Endothelial cell of umbilical vein (primary cell): ENCODE results near the gene BTBD17. TPM values are rescaled to one million over a fixed set of nuclear protein-coding genes. Genes with fewer than 3 reads are reported as not detected.

Experiments used
- BruUV-seq: library from RNA; stranded (reverse); fragments of 400-500 nt; replicated peaks from 2 replicates; lab custom pipeline; 2021; lab: Mats Ljungman, UMichigan
- CTCF ChIA-PET: fragments of 300-600, 350-600 bp; sonication (Branson Sonifier 250); formaldehyde crosslinking; loops from one replicate; lab custom pipeline; 2021; ENCODE audit warnings: antibody characterized with exemption, inconsistent platforms; lab: Charles Lee
- POLR2A ChIA-PET: fragments of 300-600, 350-600 bp; sonication (Branson Sonifier 250); formaldehyde crosslinking; loops from one replicate; lab custom pipeline; 2021; ENCODE audit warnings: antibody characterized with exemption, inconsistent platforms; lab: Charles Lee
- DNase-seq: peaks from one replicate; pipeline ENCODE4 v3.0.0-alpha.2; 2011; ENCODE audit warnings: low read depth, low spot score
- FAIRE-seq: peaks from 2 replicates; lab custom pipeline; 2011; peaks lifted over from hg19 to GRCh38; lab: Jason Lieb, UNC
- H2AFZ ChIP-seq: 2 replicates; pipeline ENCODE4 v1.6.0; 2012; ENCODE audit warnings: low read depth, low read length, control low read depth, inconsistent platforms
- H3K27ac ChIP-seq: 2 replicates; pipeline ENCODE4 v1.5.1; 2011; ENCODE audit warnings: low read depth, mild to moderate bottlenecking, control low read depth, low read length, moderate library complexity; ENCODE audit not compliant: insufficient read depth
- H3K27me3 ChIP-seq, 2 experiments: 2 replicates each; pipeline versions ENCODE4 v1.6.0 to v1.6.1; 2011; ENCODE audit warnings: low read length in 2 of 2, mixed read lengths in 1 of 2; ENCODE audit not compliant: control insufficient read depth in 2 of 2, insufficient read depth in 2 of 2
- H3K36me3 ChIP-seq, 2 experiments: 2 replicates in 1 of 2; 3 replicates in 1 of 2; pipeline ENCODE4 v1.5.1; 2011; ENCODE audit warnings: low read length in 2 of 2, mild to moderate bottlenecking in 1 of 2, moderate library complexity in 1 of 2; ENCODE audit not compliant: control insufficient read depth in 2 of 2, insufficient read depth in 2 of 2; ENCODE audit errors: extremely low read depth in 1 of 2
- H3K4me1 ChIP-seq: 3 replicates; pipeline ENCODE4 v1.5.1; 2011; ENCODE audit warnings: mild to moderate bottlenecking, low read length; ENCODE audit not compliant: control insufficient read depth, insufficient read depth; ENCODE audit errors: extremely low read depth
- H3K4me2 ChIP-seq: 2 replicates; pipeline ENCODE4 v1.6.1; 2011; ENCODE audit warnings: low read length, control low read depth, mixed read lengths; ENCODE audit not compliant: insufficient read depth
- H3K4me3 ChIP-seq, 3 experiments: fragments of 200-600 bp in 1 of 3; sonication (generic), shearing (Covaris generic) in 1 of 3; replicated peaks in 1 of 3; 2 replicates each; pipeline ENCODE4 v1.5.1; 2011 to 2016; ENCODE audit warnings: control low read depth in 3 of 3, low read length in 3 of 3, mild to moderate bottlenecking in 2 of 3, inconsistent platforms in 1 of 3, low read depth in 1 of 3, moderate library complexity in 1 of 3; ENCODE audit not compliant: insufficient read depth in 1 of 3
- H3K79me2 ChIP-seq: 2 replicates; pipeline ENCODE4 v1.6.0; 2012; ENCODE audit warnings: low read length, inconsistent platforms; ENCODE audit not compliant: control insufficient read depth, insufficient read depth
- H3K9ac ChIP-seq: replicated peaks from 2 replicates; pipeline ENCODE3; 2011; ENCODE audit warnings: low read length, control low read depth; ENCODE audit not compliant: insufficient read depth; ENCODE audit errors: extremely low read depth
- H3K9me1 ChIP-seq: replicated peaks from 3 replicates; pipeline ENCODE4 v1.6.0; 2011; ENCODE audit warnings: mild to moderate bottlenecking, low read length; ENCODE audit not compliant: control insufficient read depth, insufficient read depth; ENCODE audit errors: extremely low read depth
- H3K9me3 ChIP-seq: replicated peaks from 2 replicates; pipeline ENCODE4 v1.5.1; 2012; ENCODE audit warnings: low read length, inconsistent platforms; ENCODE audit not compliant: control insufficient read depth, insufficient read depth
- H4K20me1 ChIP-seq: replicated peaks from 2 replicates; pipeline ENCODE3; 2011; ENCODE audit warnings: mild to moderate bottlenecking, low read length; ENCODE audit not compliant: control insufficient read depth, insufficient read depth; ENCODE audit errors: extremely low read depth
- EZH2 ChIP-seq: IDR thresholded peaks from 2 replicates; pipeline ENCODE4 v1.6.1; 2012; ENCODE audit warnings: borderline replicate concordance, low read depth, mild to moderate bottlenecking, moderate library complexity, low read length, inconsistent platforms; ENCODE audit not compliant: severe bottlenecking
- JUN ChIP-seq: IDR thresholded peaks from 2 replicates; pipeline ENCODE4 v1.6.1; 2011; ENCODE audit warnings: borderline replicate concordance, low read depth; ENCODE audit not compliant: insufficient read length, insufficient read depth
- MAX ChIP-seq: IDR thresholded peaks from 2 replicates; pipeline ENCODE4 v1.6.1; 2011; ENCODE audit not compliant: insufficient read depth, insufficient read length
- MYC ChIP-seq: IDR thresholded peaks from one replicate; pipeline ENCODE4 v1.6.1; 2011; ENCODE audit warnings: mild to moderate bottlenecking, low read depth, low read length
- POLR2A ChIP-seq: IDR thresholded peaks from 2 replicates; pipeline ENCODE4 v1.6.1; 2012; ENCODE audit warnings: low read depth, mild to moderate bottlenecking, control low read depth, low read length
- POLR2AphosphoS5 ChIP-seq: IDR thresholded peaks from 2 replicates; pipeline ENCODE4 v1.6.1; 2012; ENCODE audit warnings: low read depth, mild to moderate bottlenecking, control low read depth, low read length, moderate library complexity; ENCODE audit not compliant: insufficient read depth
- dilution Hi-C: fragments of 300-500 bp; cut with MboI; formaldehyde crosslinking; loops from one replicate; pipeline ENCODE4 v1.15.0; 2019; ENCODE audit warnings: low sequenced_read_pairs; ENCODE audit not compliant: extremely low pct_ligation_motif_present
- intact Hi-C: fragments of 100-400 bp; cut with micrococcal nuclease; formaldehyde crosslinking; loops from one replicate; pipeline ENCODE4 v1.10.0; 2022
- polyA plus RNA-seq, 4 experiments: library from polyadenylated mRNA; depleted of rRNA in 3 of 4; stranded (reverse) in 3 of 4; unstranded in 1 of 4; fragments of >200 nt; gene quantifications; 2 replicates each; pipeline versions ENCODE4 v1.2.1 to v1.2.3, GENCODE V29; 2011 to 2012; ENCODE audit warnings: missing spikeins in 1 of 4
- total RNA-seq: library from RNA; stranded (reverse); gene quantifications from 2 replicates; pipeline ENCODE4 v1.2.3, GENCODE V29; 2021
- TF ChIP-seq, protein P1 (sequence below), 2 donors: IDR thresholded peaks; 1 replicate in 1 of 2; 2 replicates in 1 of 2; pipeline ENCODE4 v1.5.1; 2011; ENCODE audit warnings: low read length in 2 of 2, mild to moderate bottlenecking in 2 of 2, moderate library complexity in 2 of 2, control low read depth in 1 of 2, inconsistent platforms in 1 of 2, low read depth in 1 of 2; ENCODE audit not compliant: insufficient read depth in 1 of 2; ENCODE audit errors: extremely low read depth in 1 of 2

BTBD17 gene
- total and polyA plus RNA-seq, 2 donors (not counting 3 experiments of a cell fraction or from before 2014, with no cell fraction given): not detected

DNA sequence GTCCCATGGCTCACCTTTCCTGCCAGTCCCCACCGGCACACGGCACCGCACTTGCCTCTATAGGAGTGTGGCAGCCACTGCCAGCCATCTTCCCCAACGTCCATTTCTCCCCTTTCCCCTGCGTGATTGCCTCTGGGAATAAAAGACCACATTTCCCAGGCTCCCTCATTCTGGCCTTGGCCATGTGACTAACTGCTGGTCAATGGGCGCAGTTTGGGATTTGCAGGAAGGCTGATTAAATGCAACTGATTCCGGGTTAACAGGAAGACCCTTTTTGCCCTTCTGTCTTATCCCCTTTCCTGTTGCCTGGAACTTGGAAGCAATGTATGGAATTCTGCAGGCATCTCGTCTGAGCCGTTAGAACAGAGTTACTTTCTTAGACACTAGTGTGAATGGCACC is 3.0 kb downstream of the BTBD17 start:
- H3K36me3 ChIP-seq: no peaks in the 10 kb centered on the region
- no peak overlapping the region for H3K27ac ChIP-seq
- no peak overlapping the region for H2AFZ ChIP-seq
- H3K9me1 ChIP-seq: no peaks in the 10 kb centered on the region
- ChIA-PET CTCF (interaction anchor here (1.6 kb wide), 1 partner anchor 10 kb away, joined by 12 read pairs; the partner anchor contains the start of gene GPR142), POLR2A (no interaction called here)
- FAIRE-seq: no peak
- dilution Hi-C loops: no loop called here
- peaks cover 10 to 22% of the 10 kb centered on the region in 2 experiments for H3K27me3 ChIP-seq
- no peak overlapping the region for H3K4me3 ChIP-seq
- no peak for TF ChIP-seq MYC
- DNase-seq: no peak
- H3K4me1 ChIP-seq: no peaks in the 10 kb centered on the region
- no peaks in the 10 kb centered on the region for H4K20me1 ChIP-seq
- intact Hi-C loops: no loop called here
- H3K4me2 ChIP-seq: no peak overlapping the region
- H3K9ac ChIP-seq: no peak overlapping the region
- no peaks in the 10 kb centered on the region for H3K79me2 ChIP-seq
- BruUV-seq: no TSS peak
- H3K9me3 ChIP-seq: no peaks in the 10 kb centered on the region

- Histone ChIP-seq H3K4me1 (no peaks in the 10 kb centered on the region), H3K4me3 (no peak overlapping the region), H3K9me1 (no peaks in the 10 kb centered on the region), H3K36me3 (no peaks in the 10 kb centered on the region), H3K27ac (no peak overlapping the region), H2AFZ (no peak overlapping the region), H3K79me2 (no peaks in the 10 kb centered on the region), H3K9me3 (no peaks in the 10 kb centered on the region), H3K27me3 (peaks cover 10 to 26% of the 10 kb centered on the region in 2 experiments), H3K9ac (no peak overlapping the region), H4K20me1 (no peaks in the 10 kb centered on the region), H3K4me2 (no peak overlapping the region)
- ChIA-PET CTCF (interaction anchor here (0.8 to 3.0 kb wide), 2 partner anchors 10 to 55 kb away, joined by 4 to 15 read pairs; partner anchors contain the start of gene GPR142), POLR2A (no interaction called here)
- no peak for DNase-seq
- no TSS peak for BruUV-seq
- intact Hi-C loops: no loop called here
- TF ChIP-seq MYC: no peak
- no peak for TF ChIP-seq EZH2
- TF ChIP-seq POLR2A: no peak
- TF ChIP-seq MAX: no peak
- TF ChIP-seq, protein P1, sequence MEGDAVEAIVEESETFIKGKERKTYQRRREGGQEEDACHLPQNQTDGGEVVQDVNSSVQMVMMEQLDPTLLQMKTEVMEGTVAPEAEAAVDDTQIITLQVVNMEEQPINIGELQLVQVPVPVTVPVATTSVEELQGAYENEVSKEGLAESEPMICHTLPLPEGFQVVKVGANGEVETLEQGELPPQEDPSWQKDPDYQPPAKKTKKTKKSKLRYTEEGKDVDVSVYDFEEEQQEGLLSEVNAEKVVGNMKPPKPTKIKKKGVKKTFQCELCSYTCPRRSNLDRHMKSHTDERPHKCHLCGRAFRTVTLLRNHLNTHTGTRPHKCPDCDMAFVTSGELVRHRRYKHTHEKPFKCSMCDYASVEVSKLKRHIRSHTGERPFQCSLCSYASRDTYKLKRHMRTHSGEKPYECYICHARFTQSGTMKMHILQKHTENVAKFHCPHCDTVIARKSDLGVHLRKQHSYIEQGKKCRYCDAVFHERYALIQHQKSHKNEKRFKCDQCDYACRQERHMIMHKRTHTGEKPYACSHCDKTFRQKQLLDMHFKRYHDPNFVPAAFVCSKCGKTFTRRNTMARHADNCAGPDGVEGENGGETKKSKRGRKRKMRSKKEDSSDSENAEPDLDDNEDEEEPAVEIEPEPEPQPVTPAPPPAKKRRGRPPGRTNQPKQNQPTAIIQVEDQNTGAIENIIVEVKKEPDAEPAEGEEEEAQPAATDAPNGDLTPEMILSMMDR (IDR thresholded peaks at IDR 0.05; ENCODE audit: extremely low read depth in 1 of 2, insufficient read depth in 1 of 2, low read depth in 1 of 2, low read length in 2 of 2): no peak
- TF ChIP-seq JUN: no peak
- TF ChIP-seq POLR2AphosphoS5: no peak
- dilution Hi-C loops: no loop called here
- FAIRE-seq: no peak
These were observed 4.2 kb downstream of the BTBD17 start for GRCh38 chr17:74357466-74357809.
